Astrocyte of the hippocampus (primary cell): ENCODE data around the gene KCNJ2.

ENCODE experiments used
- DNase-seq: peaks from one replicate; pipeline ENCODE4 v3.0.0; 2011; ENCODE audit warnings: low read depth, low spot score

The KCNJ2 gene

DNA sequence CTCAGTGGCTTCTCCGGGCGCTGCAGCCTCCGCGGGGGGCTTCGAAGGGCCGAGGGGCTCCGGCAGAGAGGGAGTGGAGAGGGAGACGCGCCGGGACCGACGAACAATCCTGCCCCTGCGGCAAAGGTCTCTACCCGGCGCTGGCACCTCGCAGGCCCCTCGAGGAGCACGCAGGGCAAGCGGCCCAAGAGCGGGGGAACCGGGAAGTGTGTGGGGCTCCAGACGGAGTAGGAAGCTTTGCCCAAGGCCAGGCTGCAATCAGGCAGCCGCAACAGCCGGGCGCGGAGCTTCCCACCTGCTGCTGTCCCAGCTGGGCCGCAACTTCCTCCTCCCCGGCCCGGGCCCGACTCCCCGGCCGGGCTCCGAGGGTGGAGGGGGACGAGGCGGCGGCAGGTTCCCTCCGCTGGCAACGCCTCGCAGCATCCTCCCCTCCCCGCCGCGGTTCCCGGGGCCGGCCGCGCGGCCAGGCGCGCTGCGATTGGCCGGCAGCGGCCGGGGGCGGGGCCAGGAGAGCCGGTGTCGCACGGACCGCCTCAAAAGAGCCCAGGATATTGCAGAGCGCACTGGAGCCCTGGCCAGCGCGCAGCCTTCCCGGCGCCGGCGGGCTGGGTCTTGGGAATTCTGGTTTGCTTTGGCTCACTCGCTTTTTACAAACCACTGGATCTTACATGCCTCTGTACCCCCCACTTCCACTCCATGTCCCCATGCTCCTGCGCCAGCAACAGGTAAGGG lies at the start of gene KCNJ2:
KCNJ2 (plus strand) TSS at position 556 of the 732 bp plus-strand sequence. CDS start 5,508 bp downstream, outside the sequence.
- DNase-seq = peak; percentile 97

- no peak for DNase-seq
These were observed 49.8 kb upstream of the KCNJ2 start for GRCh38 chr17:70119545-70119944.

GRCh38 chr17:70119983-70120382 lies 49.3 kb upstream of the KCNJ2 start:
- DNase-seq = no peak

DNA sequence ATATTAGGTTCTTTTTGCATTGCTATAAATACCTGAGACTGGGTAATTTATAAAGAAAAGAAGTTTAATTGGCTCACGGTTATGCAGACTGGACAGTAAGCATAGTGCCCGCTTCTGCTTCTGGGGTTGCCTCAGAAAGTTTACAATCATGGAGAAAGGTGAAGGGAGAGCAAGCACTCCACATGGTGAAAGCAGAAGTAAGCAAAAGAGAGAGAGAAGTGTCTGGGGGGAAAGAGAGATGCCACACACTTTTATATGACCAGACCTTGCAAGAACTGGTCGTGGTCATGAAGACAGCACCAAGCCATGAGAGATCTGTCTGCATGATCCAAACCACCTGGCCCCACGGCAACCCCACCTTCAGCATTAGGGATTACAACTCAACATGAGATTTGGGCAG lies 48.9 kb upstream of the KCNJ2 start:
- DNase-seq = no peak

DNA sequence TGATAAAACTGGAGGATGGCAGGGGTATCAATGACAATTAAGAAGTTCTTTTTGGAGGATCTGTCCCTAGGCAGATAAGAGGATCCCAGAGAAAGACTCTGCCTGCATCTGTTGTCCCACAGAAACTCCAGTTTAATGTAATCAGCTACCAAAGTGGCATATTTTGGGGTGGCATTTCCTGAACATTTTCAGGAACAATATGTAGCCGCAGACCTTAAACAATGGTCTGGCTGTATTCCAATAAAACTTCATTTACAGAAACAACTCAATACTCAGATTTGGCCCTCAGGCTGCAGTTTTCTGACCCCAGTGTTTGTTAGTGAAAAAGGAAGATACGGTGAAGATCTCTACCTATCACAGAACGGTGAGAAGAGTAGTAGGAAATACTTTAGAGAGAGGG lies 48.2 kb upstream of the KCNJ2 start:
- DNase-seq = no peak

DNA sequence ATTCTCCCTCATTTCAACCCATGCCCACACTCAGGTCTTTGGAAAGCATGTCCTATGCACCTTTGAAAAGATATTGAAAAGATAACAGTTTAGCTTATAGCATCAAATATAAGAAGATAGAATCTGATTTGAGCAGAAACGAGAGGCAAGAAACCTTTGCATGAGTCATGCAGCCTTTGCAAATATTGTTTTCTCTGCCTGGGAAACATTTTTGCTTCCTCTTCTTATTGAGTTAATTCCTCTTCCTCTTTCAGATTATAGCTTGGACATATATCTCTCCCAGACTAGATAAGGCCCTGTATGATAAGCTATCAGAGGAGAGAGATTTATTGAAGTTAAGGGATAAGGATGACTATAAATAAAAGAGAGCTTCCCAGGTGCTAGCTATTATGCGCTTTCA lies 46.1 kb upstream of the KCNJ2 start:
- no peak for DNase-seq

DNA sequence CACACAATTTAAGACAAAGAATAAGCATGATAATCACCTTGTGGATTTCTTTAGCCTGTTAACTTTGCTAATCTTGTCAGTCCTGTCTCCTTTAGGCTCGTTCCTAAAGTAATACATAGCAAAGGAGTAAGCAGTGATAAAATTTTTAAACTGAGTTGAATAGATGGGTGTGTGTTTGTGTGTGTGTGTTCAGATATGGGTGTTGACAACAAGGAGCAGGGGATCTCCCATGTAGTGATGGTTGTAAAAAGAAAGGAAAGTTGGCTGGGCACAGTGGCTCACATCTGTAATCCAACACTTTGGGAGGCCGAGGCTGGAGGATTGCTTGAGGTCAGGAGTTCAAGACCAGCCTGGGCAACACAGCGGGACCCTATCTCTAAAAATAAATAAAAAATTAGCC lies 44.6 kb upstream of the KCNJ2 start:
- DNase-seq = no peak

- DNase-seq = no peak
These were observed 42.0 kb upstream of the KCNJ2 start for GRCh38 chr17:70127221-70127873.

GRCh38 chr17:70128727-70129238 lies 40.5 kb upstream of the KCNJ2 start:
- DNase-seq = no peak

DNA sequence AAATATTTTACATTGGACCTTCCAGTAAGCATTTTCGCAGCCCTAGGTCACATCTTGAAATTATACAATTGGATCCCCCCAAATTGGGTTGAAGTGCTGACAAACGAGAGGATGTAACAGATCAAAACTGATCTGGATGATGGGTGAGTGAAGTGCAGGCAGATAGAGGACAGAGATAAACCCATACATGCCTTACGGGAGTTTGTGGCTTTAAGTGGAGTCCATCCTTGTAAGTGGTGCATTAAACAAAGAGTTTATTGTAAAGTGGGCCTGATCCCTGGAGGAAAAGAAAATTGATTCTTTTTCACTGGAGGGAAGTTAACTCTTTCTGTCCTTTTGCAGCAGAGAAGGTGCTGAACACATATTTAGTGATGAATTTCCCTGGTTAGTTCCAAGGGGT lies 39.0 kb upstream of the KCNJ2 start:
- DNase-seq = no peak

DNA sequence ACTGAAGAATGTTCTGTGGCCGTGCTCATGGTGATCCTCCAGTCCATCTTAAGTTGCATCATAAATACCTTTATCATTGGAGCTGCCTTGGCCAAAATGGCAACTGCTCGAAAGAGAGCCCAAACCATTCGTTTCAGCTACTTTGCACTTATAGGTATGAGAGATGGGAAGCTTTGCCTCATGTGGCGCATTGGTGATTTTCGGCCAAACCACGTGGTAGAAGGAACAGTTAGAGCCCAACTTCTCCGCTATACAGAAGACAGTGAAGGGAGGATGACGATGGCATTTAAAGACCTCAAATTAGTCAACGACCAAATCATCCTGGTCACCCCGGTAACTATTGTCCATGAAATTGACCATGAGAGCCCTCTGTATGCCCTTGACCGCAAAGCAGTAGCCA lies 36.8 kb upstream of the KCNJ2 start:
- no peak for DNase-seq

DNA sequence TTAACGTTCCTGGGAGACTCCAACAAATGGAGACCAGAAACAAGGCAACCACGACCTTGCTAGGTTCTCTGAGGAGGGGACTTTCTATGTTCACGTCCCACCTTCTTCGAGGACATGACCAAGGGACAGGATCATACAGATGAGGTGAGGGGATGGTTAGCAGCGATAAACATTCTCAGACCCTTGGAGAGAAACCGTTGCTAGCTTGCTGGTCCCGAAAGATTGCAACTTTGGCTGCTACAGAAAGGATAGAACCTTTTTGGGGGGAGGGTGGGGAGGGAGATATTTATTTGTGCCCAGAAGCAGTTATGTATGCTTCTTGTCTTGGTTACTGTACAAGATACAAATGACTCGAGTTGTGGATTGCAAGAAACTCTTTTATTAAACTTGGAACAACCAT lies 35.3 kb upstream of the KCNJ2 start:
- no peak for DNase-seq

DNA sequence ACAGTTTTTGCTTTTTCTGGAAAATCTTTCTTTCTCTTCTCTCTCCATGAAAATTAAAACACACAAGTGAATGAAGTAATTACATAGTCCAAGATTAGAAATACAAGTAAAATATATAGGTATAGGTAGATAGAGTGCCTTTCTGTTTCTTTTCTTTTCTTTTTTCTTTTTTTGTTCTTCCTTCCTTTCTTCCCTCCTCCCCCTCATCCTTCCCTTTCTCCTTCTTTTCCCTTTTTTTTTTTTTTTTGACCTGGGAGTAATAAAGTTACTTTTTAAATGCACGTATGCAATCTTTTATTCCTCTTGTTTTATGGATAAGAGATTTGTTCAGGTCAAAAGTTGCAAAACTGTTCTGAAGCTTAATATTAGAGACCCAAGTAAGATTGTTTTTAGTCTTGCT lies 34.6 kb upstream of the KCNJ2 start:
- no peak for DNase-seq

DNA sequence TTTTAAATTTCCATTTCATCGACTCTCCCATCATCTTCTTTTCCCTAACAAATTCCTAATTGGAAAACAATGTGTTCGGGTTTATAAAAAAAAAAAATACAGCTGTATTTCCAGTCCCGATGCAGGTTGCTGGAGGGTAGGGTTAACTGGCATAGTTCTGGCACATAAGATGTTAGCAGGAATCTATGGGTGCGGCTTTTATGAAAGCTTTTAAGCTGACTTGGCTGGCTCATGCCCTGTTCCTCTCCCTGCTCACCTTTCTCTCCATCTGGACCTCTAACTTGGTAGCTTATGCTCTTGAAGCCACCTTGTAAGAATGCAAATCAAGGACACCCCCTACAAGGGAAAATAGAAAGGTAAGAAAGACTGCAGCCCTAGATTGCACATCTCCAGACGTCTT lies 33.2 kb upstream of the KCNJ2 start:
- no peak for DNase-seq

- DNase-seq = peak; percentile 75
These were observed 31.7 kb upstream of the KCNJ2 start for GRCh38 chr17:70137451-70138230.

DNA sequence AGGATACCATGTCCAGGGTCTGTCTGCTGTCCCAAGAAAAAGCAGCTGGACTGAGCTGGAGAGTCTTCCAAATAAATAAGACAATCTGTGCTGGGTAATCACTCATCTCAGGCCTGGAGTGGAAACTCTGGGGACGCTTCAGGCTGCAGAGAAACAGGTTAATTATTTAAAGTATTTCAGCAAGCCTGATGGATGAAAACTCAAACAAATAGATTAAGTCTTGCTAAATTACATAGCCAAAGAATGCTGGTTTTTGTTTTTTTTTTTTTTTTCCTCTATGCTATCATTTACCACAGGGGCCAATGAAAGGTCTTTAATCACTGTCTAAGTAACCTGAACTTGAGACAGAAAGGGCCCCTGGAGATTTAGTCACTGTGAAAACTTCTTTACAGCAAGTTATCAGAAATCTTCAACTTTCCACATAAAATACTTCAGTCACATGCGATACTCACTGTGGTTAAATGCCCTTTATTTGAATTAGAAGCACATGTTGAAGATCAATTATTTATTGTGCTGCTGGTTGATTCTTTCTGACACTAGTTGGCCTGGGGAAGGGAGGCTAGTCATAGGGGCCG lies 31.0 kb upstream of the KCNJ2 start:
- peak; percentile 40 for DNase-seq

GRCh38 chr17:70139449-70139993 lies 29.8 kb upstream of the KCNJ2 start:
- no peak for DNase-seq

DNA sequence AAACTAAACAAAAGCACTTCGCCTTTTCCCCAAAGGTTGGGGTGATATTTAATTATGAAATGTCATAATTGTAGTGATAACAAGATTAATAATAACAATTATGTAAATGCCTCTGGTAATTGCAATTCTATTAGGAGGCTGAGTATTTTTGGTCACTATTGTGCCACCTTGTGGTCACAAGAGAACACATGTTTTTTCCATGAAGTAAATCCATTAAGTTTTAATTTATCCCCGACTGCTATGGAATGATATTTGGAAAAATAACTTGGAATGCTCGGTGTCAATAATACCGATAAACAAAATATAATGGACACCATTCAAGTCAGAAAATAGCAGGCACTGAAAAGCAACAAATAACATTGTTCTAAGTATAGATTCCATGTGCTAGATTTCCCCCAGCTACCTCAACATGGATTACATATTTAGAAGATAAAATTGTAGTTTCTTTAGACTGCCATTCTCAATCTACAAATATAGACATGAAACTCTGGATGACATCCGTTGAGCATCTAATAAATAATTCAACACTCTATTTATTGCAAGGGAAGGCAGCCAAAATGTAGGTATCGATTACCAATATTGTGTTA lies 25.0 kb upstream of the KCNJ2 start:
- peak; percentile 65 for DNase-seq

DNA sequence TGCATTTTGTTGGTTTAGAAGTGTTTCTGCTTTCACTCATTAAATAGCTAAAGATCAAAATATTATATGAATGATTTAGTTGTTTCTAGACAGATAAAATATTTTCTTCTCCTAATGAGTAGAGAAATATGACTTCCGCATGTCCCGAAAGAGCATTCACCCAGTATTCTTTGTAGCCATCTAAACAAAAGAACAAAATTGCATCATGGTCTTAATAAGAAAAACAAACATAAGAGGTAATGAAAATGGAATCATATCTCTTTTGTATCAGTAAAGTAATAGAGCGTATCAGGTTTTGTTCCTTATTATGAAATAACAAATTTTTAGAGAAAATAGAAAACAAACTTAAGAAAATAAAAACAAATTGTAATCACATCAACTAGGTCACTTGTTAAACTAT lies 16.1 kb upstream of the KCNJ2 start:
- DNase-seq = no peak

GRCh38 chr17:70157151-70157550 lies 12.2 kb upstream of the KCNJ2 start:
- no peak for DNase-seq

DNA sequence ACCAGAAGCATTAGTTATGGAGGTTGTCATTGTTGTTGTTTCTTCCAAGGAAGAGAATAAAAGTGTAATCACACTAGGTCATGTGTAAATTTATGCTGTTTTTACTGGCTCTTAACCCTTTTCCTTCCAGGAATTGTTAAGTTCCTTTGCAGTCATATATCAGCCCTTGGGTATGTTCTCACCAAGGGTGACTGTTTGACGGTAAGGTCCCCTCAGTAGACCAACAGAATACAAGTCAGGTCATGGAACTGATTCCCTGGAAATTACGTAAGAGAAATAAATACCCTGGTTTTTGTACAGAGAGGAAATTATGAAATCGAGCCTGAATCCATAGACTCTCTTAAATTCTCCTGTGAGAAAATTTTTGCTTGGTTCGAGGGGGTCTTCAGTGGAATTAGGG lies 11.2 kb upstream of the KCNJ2 start:
- DNase-seq = no peak
